ENCODE data around the gene TOLLIP.

The TOLLIP gene

DNA sequence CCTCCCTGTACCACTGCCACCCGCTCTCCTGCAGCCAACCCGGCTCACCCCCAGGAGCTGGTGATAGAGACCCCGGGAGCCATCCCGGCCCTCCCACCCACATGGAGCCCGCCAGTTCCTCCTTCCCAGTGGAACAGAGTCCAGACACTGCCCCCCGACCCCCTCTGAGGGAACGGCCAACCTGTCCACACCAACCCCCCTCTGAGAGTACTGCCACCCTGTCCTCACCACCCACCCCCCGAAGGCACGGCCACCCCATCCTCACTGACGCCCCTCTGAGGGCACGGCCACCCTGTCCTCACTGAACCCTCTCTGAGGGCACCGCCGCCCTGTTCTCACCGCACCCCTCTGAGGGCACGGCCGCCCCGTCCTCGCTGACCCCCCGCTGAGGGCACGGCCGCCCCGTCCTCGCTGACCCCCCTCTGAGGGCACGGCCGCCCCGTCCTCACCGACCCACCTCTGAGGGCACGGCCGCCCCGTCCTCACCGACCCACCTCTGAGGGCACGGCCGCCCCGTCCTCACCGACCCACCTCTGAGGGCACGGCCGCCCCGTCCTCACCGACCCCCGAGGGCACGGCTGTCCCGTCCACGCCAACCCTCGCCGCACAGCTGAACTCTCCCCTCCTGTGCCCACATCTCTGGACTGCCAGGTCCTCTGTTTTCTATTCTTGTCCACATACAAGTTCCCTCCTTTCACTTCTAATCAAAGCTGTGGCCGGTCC, 18.0 kb downstream of the TOLLIP start:
- Histone ChIP-seq H3K27ac (replicated peaks) (no peak overlapping the region), H3K27me3 (ENCODE audit: insufficient read depth, poor library complexity, severe bottlenecking) (no peaks in the 10 kb centered on the region), H3K4me3 (replicated peaks; ENCODE audit: insufficient read depth, low read length) (no peak overlapping the region)
- TF ChIP-seq SPI1 (IDR thresholded peaks at IDR 0.05; ENCODE audit: borderline replicate concordance, low read depth), result no peak
- no peak for TF ChIP-seq GABPA (IDR thresholded peaks at IDR 0.05; ENCODE audit: low read depth)
- TF ChIP-seq, protein P1, sequence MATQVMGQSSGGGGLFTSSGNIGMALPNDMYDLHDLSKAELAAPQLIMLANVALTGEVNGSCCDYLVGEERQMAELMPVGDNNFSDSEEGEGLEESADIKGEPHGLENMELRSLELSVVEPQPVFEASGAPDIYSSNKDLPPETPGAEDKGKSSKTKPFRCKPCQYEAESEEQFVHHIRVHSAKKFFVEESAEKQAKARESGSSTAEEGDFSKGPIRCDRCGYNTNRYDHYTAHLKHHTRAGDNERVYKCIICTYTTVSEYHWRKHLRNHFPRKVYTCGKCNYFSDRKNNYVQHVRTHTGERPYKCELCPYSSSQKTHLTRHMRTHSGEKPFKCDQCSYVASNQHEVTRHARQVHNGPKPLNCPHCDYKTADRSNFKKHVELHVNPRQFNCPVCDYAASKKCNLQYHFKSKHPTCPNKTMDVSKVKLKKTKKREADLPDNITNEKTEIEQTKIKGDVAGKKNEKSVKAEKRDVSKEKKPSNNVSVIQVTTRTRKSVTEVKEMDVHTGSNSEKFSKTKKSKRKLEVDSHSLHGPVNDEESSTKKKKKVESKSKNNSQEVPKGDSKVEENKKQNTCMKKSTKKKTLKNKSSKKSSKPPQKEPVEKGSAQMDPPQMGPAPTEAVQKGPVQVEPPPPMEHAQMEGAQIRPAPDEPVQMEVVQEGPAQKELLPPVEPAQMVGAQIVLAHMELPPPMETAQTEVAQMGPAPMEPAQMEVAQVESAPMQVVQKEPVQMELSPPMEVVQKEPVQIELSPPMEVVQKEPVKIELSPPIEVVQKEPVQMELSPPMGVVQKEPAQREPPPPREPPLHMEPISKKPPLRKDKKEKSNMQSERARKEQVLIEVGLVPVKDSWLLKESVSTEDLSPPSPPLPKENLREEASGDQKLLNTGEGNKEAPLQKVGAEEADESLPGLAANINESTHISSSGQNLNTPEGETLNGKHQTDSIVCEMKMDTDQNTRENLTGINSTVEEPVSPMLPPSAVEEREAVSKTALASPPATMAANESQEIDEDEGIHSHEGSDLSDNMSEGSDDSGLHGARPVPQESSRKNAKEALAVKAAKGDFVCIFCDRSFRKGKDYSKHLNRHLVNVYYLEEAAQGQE (IDR thresholded peaks at IDR 0.05; ENCODE audit: insufficient replicate concordance, low read depth), result no peak
- no peak for TF ChIP-seq POLR2AphosphoS5 (IDR thresholded peaks at IDR 0.05; ENCODE audit: low read depth)
- TF ChIP-seq, protein P2, sequence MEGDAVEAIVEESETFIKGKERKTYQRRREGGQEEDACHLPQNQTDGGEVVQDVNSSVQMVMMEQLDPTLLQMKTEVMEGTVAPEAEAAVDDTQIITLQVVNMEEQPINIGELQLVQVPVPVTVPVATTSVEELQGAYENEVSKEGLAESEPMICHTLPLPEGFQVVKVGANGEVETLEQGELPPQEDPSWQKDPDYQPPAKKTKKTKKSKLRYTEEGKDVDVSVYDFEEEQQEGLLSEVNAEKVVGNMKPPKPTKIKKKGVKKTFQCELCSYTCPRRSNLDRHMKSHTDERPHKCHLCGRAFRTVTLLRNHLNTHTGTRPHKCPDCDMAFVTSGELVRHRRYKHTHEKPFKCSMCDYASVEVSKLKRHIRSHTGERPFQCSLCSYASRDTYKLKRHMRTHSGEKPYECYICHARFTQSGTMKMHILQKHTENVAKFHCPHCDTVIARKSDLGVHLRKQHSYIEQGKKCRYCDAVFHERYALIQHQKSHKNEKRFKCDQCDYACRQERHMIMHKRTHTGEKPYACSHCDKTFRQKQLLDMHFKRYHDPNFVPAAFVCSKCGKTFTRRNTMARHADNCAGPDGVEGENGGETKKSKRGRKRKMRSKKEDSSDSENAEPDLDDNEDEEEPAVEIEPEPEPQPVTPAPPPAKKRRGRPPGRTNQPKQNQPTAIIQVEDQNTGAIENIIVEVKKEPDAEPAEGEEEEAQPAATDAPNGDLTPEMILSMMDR (IDR thresholded peaks at IDR 0.05; ENCODE audit: insufficient read depth, low read length), result no peak
- no peak for DNase-seq (ENCODE audit: low read depth in 1 of 2, low spot score in 1 of 2)

DNA sequence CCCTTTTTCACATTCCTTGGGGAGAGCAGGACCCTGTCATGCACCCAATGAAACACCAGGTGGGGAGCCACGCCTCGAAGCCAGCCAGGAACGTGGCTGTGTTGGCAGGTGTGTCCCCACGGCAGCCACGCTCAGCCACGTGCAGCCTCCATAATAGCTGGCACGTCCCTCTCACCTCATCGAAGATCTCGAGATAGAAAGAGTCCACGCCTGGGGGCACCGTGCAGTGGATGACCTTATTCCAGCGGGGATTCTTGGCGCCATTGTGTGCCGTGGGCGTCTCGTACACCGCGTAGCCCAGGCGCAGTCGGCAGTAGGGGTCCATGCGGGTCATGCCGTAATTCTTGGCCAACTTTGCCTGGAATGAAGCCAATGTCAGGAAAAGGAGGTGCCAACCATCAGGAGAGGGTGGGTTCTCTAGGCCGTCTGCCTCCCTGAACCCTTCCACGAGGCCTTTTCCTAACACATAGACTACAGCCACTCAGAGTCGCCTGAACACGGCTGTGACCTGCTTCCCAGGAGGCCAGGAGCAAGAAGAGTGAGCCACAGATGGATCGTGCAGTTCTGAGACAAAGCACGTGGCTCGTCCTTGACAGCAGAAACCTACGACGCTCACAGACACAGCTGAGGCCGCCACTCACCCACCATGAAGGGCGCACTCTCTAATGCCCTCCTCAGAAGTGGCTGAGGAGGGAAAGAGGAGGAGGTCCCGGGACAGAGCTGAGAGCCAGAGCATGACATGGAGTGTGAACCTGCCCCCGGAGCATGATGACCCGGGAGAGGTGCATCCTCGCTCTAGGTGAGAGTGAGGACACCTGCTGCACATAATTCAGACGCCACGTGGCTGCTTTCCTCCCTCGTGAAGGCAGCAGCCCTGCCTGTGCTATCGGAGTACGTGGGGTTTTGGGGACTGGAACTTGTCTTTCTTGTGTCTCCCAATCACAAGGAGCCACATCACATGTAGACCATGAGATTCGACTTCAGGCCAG, 19.1 kb downstream of the TOLLIP start:
- TF ChIP-seq, protein P2 (IDR thresholded peaks at IDR 0.05; ENCODE audit: insufficient read depth, low read length), result no peak
- TF ChIP-seq POLR2AphosphoS5 (IDR thresholded peaks at IDR 0.05; ENCODE audit: low read depth) (no peak), GABPA (IDR thresholded peaks at IDR 0.05; ENCODE audit: low read depth) (no peak), SPI1 (IDR thresholded peaks at IDR 0.05; ENCODE audit: borderline replicate concordance, low read depth) (no peak)
- TF ChIP-seq, protein P1 (IDR thresholded peaks at IDR 0.05; ENCODE audit: insufficient replicate concordance, low read depth), result no peak
- no peak for DNase-seq (ENCODE audit: low read depth in 1 of 2, low spot score in 1 of 2)
- Histone ChIP-seq H3K27ac (replicated peaks) (no peak overlapping the region), H3K27me3 (ENCODE audit: insufficient read depth, poor library complexity, severe bottlenecking) (no peaks in the 10 kb centered on the region), H3K4me3 (replicated peaks; ENCODE audit: insufficient read depth, low read length) (no peak overlapping the region)

DNA sequence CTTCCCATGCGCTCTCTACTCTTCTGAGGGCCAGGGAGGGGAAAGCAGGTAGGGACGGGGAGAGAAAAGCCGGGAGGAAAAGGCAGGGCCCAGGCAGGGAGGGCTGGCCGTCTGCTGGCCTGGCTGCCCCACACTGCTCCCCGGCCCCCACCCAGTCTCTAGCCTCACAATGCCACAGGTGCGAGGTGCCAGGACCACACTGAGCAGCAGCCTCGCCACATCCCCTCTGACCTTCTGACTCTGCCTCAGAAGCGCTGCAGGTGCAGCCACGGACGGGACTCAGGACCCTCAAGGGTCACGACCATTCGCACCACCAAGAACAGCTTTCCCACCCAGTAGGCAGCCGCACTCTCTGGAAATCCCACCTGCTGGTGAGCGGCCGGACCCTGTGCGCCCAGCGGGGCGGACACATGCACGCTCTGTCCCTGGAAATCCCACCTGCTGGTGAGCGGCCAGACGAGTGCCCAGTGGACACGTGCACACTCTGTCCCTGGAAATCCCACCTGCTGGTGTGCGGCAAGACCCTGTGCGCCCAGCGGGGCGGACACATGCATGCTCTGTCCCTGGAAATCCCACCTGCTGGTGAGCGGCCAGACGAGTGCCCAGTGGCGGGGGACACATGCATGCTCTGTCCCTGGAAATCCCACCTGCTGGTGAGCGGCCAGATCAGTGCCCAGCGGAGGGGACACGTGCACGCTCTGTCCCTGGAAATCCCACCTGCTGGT, 20.1 kb downstream of the TOLLIP start:
- TF ChIP-seq, protein P2 (IDR thresholded peaks at IDR 0.05; ENCODE audit: insufficient read depth, low read length), result no peak
- TF ChIP-seq POLR2AphosphoS5 (IDR thresholded peaks at IDR 0.05; ENCODE audit: low read depth) (no peak), GABPA (IDR thresholded peaks at IDR 0.05; ENCODE audit: low read depth) (no peak), SPI1 (IDR thresholded peaks at IDR 0.05; ENCODE audit: borderline replicate concordance, low read depth) (no peak)
- TF ChIP-seq, protein P1 (IDR thresholded peaks at IDR 0.05; ENCODE audit: insufficient replicate concordance, low read depth), result no peak
- Histone ChIP-seq H3K4me3 (replicated peaks; ENCODE audit: insufficient read depth, low read length) (no peak overlapping the region), H3K27me3 (ENCODE audit: insufficient read depth, poor library complexity, severe bottlenecking) (no peaks in the 10 kb centered on the region), H3K27ac (replicated peaks) (no peak overlapping the region)
- no peak for DNase-seq (ENCODE audit: low read depth in 1 of 2, low spot score in 1 of 2)
